OCI-LY1 (cell line): Measurements from ENCODE around the gene PRKG1.

ENCODE experiments used
- EZH2 ChIP-seq: fragments of 200-600 bp; sonication (generic), shearing (Covaris generic); IDR thresholded peaks from 2 replicates; pipeline ENCODE4 v1.8.0; 2017; ENCODE audit warnings: borderline replicate concordance, mixed run types, mild to moderate bottlenecking, antibody characterized with exemption, low read length, moderate library complexity, mixed read lengths
- TF ChIP-seq, protein P1 (sequence below): fragments of 200-600 bp; sonication (generic), shearing (Covaris generic); IDR thresholded peaks from 2 replicates; pipeline ENCODE4 v1.5.1; 2017; ENCODE audit warnings: mild to moderate bottlenecking, antibody characterized with exemption, low read length, moderate library complexity, mixed read lengths

DNA sequence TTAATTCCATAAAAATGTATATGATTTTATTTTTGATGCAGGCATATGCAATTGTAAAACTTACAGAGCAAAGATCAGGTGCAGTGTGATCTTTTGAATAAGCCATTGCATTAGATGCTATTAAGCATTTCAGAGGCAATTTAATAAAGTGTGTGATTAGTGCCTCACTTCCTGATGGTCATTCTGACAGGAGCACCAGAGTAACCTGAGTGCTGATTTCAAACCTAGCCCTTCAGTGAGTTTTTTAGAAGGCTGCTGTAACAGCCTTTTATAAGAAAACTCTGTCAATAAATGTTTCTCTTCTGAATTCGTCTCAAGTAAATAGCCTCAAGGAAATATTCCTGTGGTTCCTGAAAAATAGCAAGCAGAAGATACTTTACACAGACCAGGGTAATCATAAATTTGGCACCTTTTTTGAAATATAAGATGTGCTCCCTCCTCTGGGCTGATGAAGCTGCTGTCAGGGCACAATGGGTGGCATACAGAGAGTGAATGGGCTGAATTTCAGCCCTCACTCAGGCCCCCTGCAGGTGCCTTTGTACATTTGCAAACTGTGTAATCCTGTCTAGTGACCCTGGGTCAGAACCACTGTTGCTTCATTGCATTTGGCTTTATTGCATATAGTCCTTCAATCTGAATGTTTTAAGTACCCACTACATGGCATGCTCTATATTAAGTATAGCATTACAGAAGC lies 818.8 kb downstream of the PRKG1 start:
- TF ChIP-seq, protein P1, sequence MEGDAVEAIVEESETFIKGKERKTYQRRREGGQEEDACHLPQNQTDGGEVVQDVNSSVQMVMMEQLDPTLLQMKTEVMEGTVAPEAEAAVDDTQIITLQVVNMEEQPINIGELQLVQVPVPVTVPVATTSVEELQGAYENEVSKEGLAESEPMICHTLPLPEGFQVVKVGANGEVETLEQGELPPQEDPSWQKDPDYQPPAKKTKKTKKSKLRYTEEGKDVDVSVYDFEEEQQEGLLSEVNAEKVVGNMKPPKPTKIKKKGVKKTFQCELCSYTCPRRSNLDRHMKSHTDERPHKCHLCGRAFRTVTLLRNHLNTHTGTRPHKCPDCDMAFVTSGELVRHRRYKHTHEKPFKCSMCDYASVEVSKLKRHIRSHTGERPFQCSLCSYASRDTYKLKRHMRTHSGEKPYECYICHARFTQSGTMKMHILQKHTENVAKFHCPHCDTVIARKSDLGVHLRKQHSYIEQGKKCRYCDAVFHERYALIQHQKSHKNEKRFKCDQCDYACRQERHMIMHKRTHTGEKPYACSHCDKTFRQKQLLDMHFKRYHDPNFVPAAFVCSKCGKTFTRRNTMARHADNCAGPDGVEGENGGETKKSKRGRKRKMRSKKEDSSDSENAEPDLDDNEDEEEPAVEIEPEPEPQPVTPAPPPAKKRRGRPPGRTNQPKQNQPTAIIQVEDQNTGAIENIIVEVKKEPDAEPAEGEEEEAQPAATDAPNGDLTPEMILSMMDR, result no peak; the same call in 1 of the 2 replicates
- no peak for TF ChIP-seq EZH2
